WTC11 (cell line): ENCODE results near the gene CCDC127. TPM values are rescaled to one million over a fixed set of nuclear protein-coding genes. Genes with fewer than 3 reads are reported as not detected.

ENCODE experiments used
- ATAC-seq: fragments of 200-7000 bp; cut with Tn5 transposase; 2 replicates; pipeline ENCODE4 v1.10.0; 2021; ENCODE audit warnings: mild to moderate bottlenecking, moderate library complexity
- CTCF ChIA-PET: fragments of 300-600 bp; sonication (Branson Sonifier 250); formaldehyde crosslinking; loops from one replicate; lab custom pipeline; 2021; ENCODE audit warnings: antibody characterized with exemption; lab: Charles Lee
- POLR2A ChIA-PET: fragments of 350-600 bp; sonication (Branson Sonifier 250); formaldehyde crosslinking; loops from one replicate; lab custom pipeline; 2021; ENCODE audit warnings: antibody characterized with exemption; lab: Charles Lee
- DNase-seq: peaks from one replicate; pipeline ENCODE4 v3.0.0; 2021; ENCODE audit warnings: low spot score
- H3K27ac Mint-ChIP-seq: 2 replicates; pipeline ENCODE4 v1.8.0; 2021; ENCODE audit warnings: mixed read lengths
- H3K27me3 Mint-ChIP-seq: 2 replicates; pipeline ENCODE4 v1.8.0; 2021; ENCODE audit warnings: low read depth, mild to moderate bottlenecking, moderate library complexity, mixed read lengths
- H3K36me3 Mint-ChIP-seq: 2 replicates; pipeline ENCODE4 v1.8.0; 2021; ENCODE audit warnings: mixed read lengths
- H3K4me1 Mint-ChIP-seq: 2 replicates; pipeline ENCODE4 v1.8.0; 2022; ENCODE audit warnings: mixed read lengths
- H3K4me3 Mint-ChIP-seq: 2 replicates; pipeline ENCODE4 v1.8.0; 2021; ENCODE audit warnings: mild to moderate bottlenecking, moderate library complexity, mixed read lengths
- H3K9me3 Mint-ChIP-seq: 2 replicates; pipeline ENCODE4 v1.8.0; 2021; ENCODE audit warnings: mixed read lengths
- ATF3 ChIP-seq: sonication (generic); formaldehyde crosslinking; conservative IDR thresholded peaks from 2 replicates; pipeline ENCODE4 v1.8.1; 2022; ENCODE audit warnings: mild to moderate bottlenecking, missing genetic modification reagents
- ATF6 ChIP-seq: sonication (generic); formaldehyde crosslinking; IDR thresholded peaks from 2 replicates; pipeline ENCODE4 v1.8.1; 2023; ENCODE audit warnings: mild to moderate bottlenecking, missing genetic modification reagents
- CDX4 ChIP-seq: fragments of 250-450 bp; sonication (Bioruptor Pico); IDR thresholded peaks from 2 replicates; pipeline ENCODE4 v1.9.0; 2021; ENCODE audit warnings: moderate library complexity, mild to moderate bottlenecking, inconsistent platforms, borderline replicate concordance
- ELF4 ChIP-seq: sonication (generic); formaldehyde crosslinking; IDR thresholded peaks from 2 replicates; pipeline ENCODE4 v1.8.1; 2022; ENCODE audit warnings: low read depth, mild to moderate bottlenecking, moderate library complexity, missing genetic modification reagents
- FOXP4 ChIP-seq: sonication (generic); formaldehyde crosslinking; IDR thresholded peaks from 2 replicates; pipeline ENCODE4 v1.8.0; 2022; ENCODE audit warnings: mild to moderate bottlenecking, missing genetic modification reagents
- GABPB1 ChIP-seq: sonication (generic); formaldehyde crosslinking; IDR thresholded peaks from 2 replicates; pipeline ENCODE4 v1.8.1; 2023; ENCODE audit warnings: mild to moderate bottlenecking, missing genetic modification reagents
- GTF2I ChIP-seq: fragments of 250-450 bp; sonication (Bioruptor Pico); conservative IDR thresholded peaks from 2 replicates; pipeline ENCODE4 v1.4.0; 2021; ENCODE audit warnings: mild to moderate bottlenecking
- HMGXB4 ChIP-seq: sonication (generic); formaldehyde crosslinking; IDR thresholded peaks from 2 replicates; pipeline ENCODE4 v1.8.1; 2023; ENCODE audit warnings: mild to moderate bottlenecking, moderate library complexity, missing genetic modification reagents
- IRF1 ChIP-seq: sonication (generic); formaldehyde crosslinking; IDR thresholded peaks from 2 replicates; pipeline ENCODE4 v1.8.0; 2023; ENCODE audit warnings: missing genetic modification reagents
- MLX ChIP-seq: sonication (generic); formaldehyde crosslinking; IDR thresholded peaks from 2 replicates; pipeline ENCODE4 v1.8.1; 2023; ENCODE audit warnings: mild to moderate bottlenecking, missing genetic modification reagents, moderate library complexity
- MXD4 ChIP-seq: fragments of 250-450 bp; sonication (Bioruptor Pico); IDR thresholded peaks from 2 replicates; pipeline ENCODE4 v1.8.0; 2021; ENCODE audit warnings: mild to moderate bottlenecking, moderate library complexity, borderline replicate concordance
- NFYB ChIP-seq: sonication (generic); formaldehyde crosslinking; conservative IDR thresholded peaks from 2 replicates; pipeline ENCODE4 v1.8.0; 2022; ENCODE audit warnings: low read depth, missing genetic modification reagents
- NR3C1 ChIP-seq: sonication (generic); formaldehyde crosslinking; conservative IDR thresholded peaks from 2 replicates; pipeline ENCODE4 v1.8.1; 2023; ENCODE audit warnings: low read depth, mild to moderate bottlenecking, missing genetic modification reagents
- OVOL2 ChIP-seq: fragments of 250-450 bp; sonication (Bioruptor Pico); IDR thresholded peaks from 2 replicates; pipeline ENCODE4 v1.9.0; 2021; ENCODE audit warnings: mild to moderate bottlenecking, borderline replicate concordance
- PRRX2 ChIP-seq: fragments of 250-450 bp; sonication (Bioruptor Pico); IDR thresholded peaks from 2 replicates; pipeline ENCODE4 v1.8.0; 2021; ENCODE audit warnings: mild to moderate bottlenecking
- SMAD4 ChIP-seq: sonication (generic); formaldehyde crosslinking; IDR thresholded peaks from 2 replicates; pipeline ENCODE4 v1.8.0; 2022; ENCODE audit warnings: mild to moderate bottlenecking, missing genetic modification reagents
- SOX15 ChIP-seq: fragments of 250-450 bp; sonication (Bioruptor Pico); IDR thresholded peaks from 2 replicates; pipeline ENCODE4 v1.9.0; 2021; ENCODE audit warnings: mild to moderate bottlenecking
- ZNF138 ChIP-seq: sonication (generic); formaldehyde crosslinking; conservative IDR thresholded peaks from 2 replicates; pipeline ENCODE4 v1.8.1; 2022; ENCODE audit warnings: mild to moderate bottlenecking, moderate library complexity, missing genetic modification reagents
- ZNF512 ChIP-seq: sonication (generic); formaldehyde crosslinking; IDR thresholded peaks from 2 replicates; pipeline ENCODE4 v1.8.1; 2022; ENCODE audit warnings: missing genetic modification reagents, borderline replicate concordance
- ZSCAN18 ChIP-seq: fragments of 250-450 bp; sonication (Bioruptor Pico); IDR thresholded peaks from 2 replicates; pipeline ENCODE4 v2.1.2; 2022; ENCODE audit warnings: mild to moderate bottlenecking, moderate library complexity
- total RNA-seq: library from RNA; stranded (reverse); gene quantifications from 3 replicates; pipeline ENCODE4 v1.2.3, GENCODE V29; 2021

CCDC127 gene
- total RNA-seq, 1 experiment from 2014 or later, result 5.3 TPM

- no peak for TF ChIP-seq ZNF512
- no peak for TF ChIP-seq MXD4
- TF ChIP-seq MLX (CRISPR knock-in tag), result no peak
Observed at GRCh38 chr5:174291-174600, 43.7 kb downstream of the CCDC127 start (continued).

GRCh38 chr5:173392-174290, 44.3 kb downstream of the CCDC127 start:
- TF ChIP-seq ELF4 (CRISPR knock-in tag) (no peak), SOX15 (no peak), OVOL2 (no peak), NR3C1 (no peak), FOXP4 (no peak), NFYB (CRISPR knock-in tag) (no peak), ZSCAN18 (CRISPR knock-in tag) (no peak), SMAD4 (CRISPR knock-in tag) (no peak), CDX4 (CRISPR knock-in tag) (no peak), GTF2I (CRISPR knock-in tag) (no peak), ATF6 (CRISPR knock-in tag) (no peak)
- no peaks in the 10 kb centered on the region for H3K27me3 Mint-ChIP-seq
- H3K36me3 Mint-ChIP-seq, result peaks cover 14% of the 10 kb centered on the region
- ATAC-seq (no peak), DNase-seq (no peak)
- POLR2A ChIA-PET, result no interaction called here
- no peak overlapping the region for H3K4me3 Mint-ChIP-seq
- H3K27ac Mint-ChIP-seq, result peak overlapping the region; percentile 44; the same call in 1 of the 2 replicates
- CTCF ChIA-PET, result no interaction called here
- no peaks in the 10 kb centered on the region for H3K9me3 Mint-ChIP-seq
- H3K4me1 Mint-ChIP-seq, result no peaks in the 10 kb centered on the region

GRCh38 chr5:172841-173251, 45.1 kb downstream of the CCDC127 start:
- ATAC-seq (no peak), DNase-seq (peak; percentile 3)
- Mint-ChIP-seq H3K4me3 (no peak overlapping the region), H3K4me1 (no peaks in the 10 kb centered on the region), H3K27ac (no peak overlapping the region), H3K9me3 (no peaks in the 10 kb centered on the region), H3K36me3 (peaks cover 14% of the 10 kb centered on the region), H3K27me3 (no peaks in the 10 kb centered on the region)
- ChIA-PET POLR2A (no interaction called here), CTCF (interaction anchor here (0.7 kb wide), 1 partner anchor 16 kb away, joined by 3 read pairs; no protein-coding TSS in a partner anchor)
- no peak for TF ChIP-seq PRRX2 (CRISPR knock-in tag)
- TF ChIP-seq IRF1 (CRISPR knock-in tag), result no peak
- no peak for TF ChIP-seq MXD4
- TF ChIP-seq ZNF138 (CRISPR knock-in tag), result no peak
- no peak for TF ChIP-seq HMGXB4
- TF ChIP-seq ATF3 (CRISPR knock-in tag), result no peak
- no peak for TF ChIP-seq GABPB1 (CRISPR knock-in tag)
